ENCODE results near the gene SNRNP35.
A peak's percentile ranks its signal among the peaks of the same experiment; 100 is the strongest.
"Not testable (repeated sequence)": the region's sequence is repeated elsewhere in the genome, so short reads cannot be mapped to it uniquely, and the experiment has no call there.

SNRNP35 gene

GRCh38 chr12:123457980-123458779 is at the start of gene SNRNP35:
SNRNP35 (plus strand) TSS chr12:123458139; CDS start chr12:123465541, 7,402 bp downstream.
- peak; percentile 36 for DNase-seq (ENCODE audit: low read depth)

GRCh38 chr12:123408619-123409018 is 49.3 kb upstream of the SNRNP35 start:
- DNase-seq (ENCODE audit: low read depth): not testable (repeated sequence)

GRCh38 chr12:123409284-123410040 is 48.5 kb upstream of the SNRNP35 start:
- not testable (repeated sequence) for DNase-seq (ENCODE audit: low read depth)

- no peak for DNase-seq (ENCODE audit: low read depth)
Measured at GRCh38 chr12:123410041-123410412, 47.9 kb upstream of the SNRNP35 start.

- DNase-seq (ENCODE audit: low read depth): no peak
Measured at GRCh38 chr12:123421314-123421713, 36.6 kb upstream of the SNRNP35 start.

GRCh38 chr12:123427036-123427769 is 30.7 kb upstream of the SNRNP35 start:
- DNase-seq (ENCODE audit: low read depth): no peak

GRCh38 chr12:123428591-123428990 is 29.3 kb upstream of the SNRNP35 start:
- no peak for DNase-seq (ENCODE audit: low read depth)

GRCh38 chr12:123429101-123429500 is 28.8 kb upstream of the SNRNP35 start:
- DNase-seq (ENCODE audit: low read depth): not testable (repeated sequence)

- not testable (repeated sequence) for DNase-seq (ENCODE audit: low read depth)
Measured at GRCh38 chr12:123431951-123432817, 25.8 kb upstream of the SNRNP35 start.

GRCh38 chr12:123433615-123434014 is 24.3 kb upstream of the SNRNP35 start:
- DNase-seq (ENCODE audit: low read depth): no peak

GRCh38 chr12:123435636-123436016 is 22.3 kb upstream of the SNRNP35 start:
- DNase-seq (ENCODE audit: low read depth): no peak

GRCh38 chr12:123436017-123436964 is 21.6 kb upstream of the SNRNP35 start, which contains the start of gene RILPL2:
RILPL2 (minus strand) TSS chr12:123436684; CDS start chr12:123436420, 264 bp downstream.
- DNase-seq (ENCODE audit: low read depth): peak; percentile 28

- DNase-seq (ENCODE audit: low read depth): no peak
Measured at GRCh38 chr12:123441523-123442164, 16.3 kb upstream of the SNRNP35 start.

- no peak for DNase-seq (ENCODE audit: low read depth)
Measured at GRCh38 chr12:123442774-123443173, 15.2 kb upstream of the SNRNP35 start.

GRCh38 chr12:123444092-123445026 is 13.6 kb upstream of the SNRNP35 start:
- DNase-seq (ENCODE audit: low read depth): peak; percentile 26

- no peak for DNase-seq (ENCODE audit: low read depth)
Measured at GRCh38 chr12:123445388-123446332, 12.3 kb upstream of the SNRNP35 start.

- DNase-seq (ENCODE audit: low read depth): no peak
Measured at GRCh38 chr12:123446333-123446713, 11.6 kb upstream of the SNRNP35 start.
